Stimulated activated CD8-positive, alpha-beta memory T cell treated with anti-CD3 and anti-CD28 coated beads, Interleukin-15, amount 100 ng/mL, for 48 hours (primary cell): ENCODE data around the gene TNFRSF13B.

Experiments
- DNase-seq, 2 donors: peaks; one replicate each; pipeline ENCODE4 v3.0.0-alpha.2; 2020; ENCODE audit warnings: low read depth in 2 of 2

TNFRSF13B gene

GRCh38 chr17:16938496-16939207 lies 33.3 kb downstream of the TNFRSF13B start:
- DNase-seq, result no peak

DNA sequence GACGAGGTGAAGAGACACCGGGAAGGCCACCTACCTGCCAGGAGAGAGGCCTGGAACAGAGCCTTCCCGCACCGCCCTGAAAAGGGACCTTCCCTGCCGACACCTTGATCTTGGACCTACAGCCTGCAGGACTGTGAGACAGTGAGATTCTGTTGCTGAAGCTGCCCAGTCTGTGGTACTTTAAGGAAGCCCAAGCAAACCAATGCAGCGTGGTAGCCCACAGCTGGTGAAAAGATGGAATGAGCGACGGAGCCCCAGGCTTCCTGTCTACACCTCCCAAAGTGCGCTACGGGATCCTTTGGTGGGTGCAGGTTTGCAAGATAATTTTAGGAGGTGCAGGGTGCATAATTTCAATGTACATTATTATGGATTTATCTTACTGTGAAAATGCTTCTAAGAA lies 33.9 kb downstream of the TNFRSF13B start:
- DNase-seq, result no peak

GRCh38 chr17:16937431-16937830 lies 34.5 kb downstream of the TNFRSF13B start:
- DNase-seq, result no peak

DNA sequence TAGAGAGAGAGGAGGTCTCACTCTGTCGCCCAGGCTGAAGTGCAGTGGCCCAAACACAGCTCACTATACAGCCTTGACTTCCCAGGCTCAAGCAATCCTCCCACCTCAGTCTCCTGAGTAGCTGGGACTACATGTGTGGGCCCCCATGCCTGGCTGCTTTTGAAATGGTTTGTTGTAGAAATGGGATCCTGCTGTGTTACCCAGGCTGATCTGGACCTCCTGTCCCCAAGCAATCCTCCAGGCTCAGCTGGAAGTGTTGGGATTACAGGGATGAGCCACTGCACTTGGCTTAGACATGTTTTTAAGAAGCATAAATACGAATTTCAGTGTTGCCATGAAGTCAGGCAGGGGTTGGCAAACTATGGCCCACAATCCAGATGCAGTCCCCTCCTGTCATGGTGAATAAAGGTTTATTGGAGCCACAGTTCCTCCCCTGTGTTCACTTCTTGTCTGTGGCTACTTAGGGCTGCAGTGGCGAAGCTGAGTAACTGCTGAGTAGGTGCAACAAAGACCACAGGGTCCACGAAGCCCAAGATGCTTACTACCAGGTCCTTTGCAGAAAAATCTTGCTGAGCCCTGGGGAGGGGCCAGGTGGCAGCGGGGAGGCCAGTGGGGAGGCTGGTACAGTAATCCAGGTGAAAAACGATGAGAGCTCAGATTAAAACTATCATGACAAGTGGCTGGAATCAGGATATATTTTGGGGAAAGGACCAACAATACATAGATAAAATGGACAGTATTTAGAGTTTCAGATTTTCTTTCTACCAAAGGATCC lies 35.2 kb downstream of the TNFRSF13B start:
- DNase-seq, result no peak

DNA sequence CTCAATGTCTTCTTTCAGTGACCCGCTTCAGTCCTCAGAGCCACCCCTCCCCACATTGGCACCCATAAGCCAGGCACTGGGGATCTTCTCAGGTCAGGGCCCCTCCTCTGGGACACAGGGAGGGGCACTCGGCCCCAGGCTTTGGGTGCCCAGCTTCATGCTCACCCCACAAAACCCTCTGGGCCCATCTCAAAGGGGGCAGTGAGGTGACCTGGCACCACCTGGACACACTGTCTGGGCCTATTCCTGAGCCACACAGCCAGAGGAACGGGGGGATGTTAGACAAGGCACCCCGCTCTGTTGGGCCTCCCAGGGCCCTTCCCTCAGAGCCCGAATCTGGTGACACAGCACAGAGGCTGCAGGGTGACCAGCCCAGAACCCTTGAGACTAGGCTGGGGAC lies 36.1 kb downstream of the TNFRSF13B start:
- DNase-seq, result no peak

DNA sequence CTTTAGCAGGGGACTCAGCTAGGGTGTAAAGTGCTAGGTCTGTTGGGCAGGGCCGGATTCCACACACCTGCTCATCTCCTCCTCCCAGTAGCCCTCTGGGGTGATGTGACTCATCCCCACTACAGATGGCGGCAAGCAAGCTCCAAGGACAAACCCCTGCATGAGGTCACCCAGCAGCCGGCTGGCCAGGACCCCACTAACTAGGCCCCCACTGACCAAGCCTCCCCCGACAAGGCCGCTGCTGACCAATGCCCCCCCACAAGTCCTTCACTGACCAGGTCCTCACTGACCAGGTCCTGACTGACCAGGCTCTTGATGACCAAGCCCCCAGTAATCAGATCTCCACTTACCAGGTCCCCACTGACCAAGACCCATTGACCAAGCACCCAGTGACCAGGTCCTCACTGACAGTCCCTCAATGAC lies 36.7 kb downstream of the TNFRSF13B start:
- no peak for DNase-seq

DNA sequence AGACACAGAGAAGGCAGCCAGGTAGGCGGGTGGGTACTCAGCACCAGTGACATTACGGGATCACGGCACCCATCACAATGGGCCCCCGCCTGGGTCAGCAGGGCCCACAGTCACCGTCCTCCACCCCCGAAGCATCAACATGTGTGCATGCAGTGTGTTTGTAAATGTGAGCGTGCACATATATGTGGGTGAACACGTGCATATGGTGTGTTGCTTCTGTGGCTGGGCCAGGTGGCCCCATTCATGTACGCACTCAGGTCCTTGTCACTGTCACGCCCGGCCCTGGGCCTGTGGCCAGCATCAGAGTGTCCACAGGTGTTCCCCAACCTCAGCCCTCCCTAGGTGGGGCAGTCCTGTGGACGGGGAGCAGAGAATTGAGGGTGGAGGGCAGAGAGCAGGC lies 37.1 kb downstream of the TNFRSF13B start:
- DNase-seq, result no peak

DNA sequence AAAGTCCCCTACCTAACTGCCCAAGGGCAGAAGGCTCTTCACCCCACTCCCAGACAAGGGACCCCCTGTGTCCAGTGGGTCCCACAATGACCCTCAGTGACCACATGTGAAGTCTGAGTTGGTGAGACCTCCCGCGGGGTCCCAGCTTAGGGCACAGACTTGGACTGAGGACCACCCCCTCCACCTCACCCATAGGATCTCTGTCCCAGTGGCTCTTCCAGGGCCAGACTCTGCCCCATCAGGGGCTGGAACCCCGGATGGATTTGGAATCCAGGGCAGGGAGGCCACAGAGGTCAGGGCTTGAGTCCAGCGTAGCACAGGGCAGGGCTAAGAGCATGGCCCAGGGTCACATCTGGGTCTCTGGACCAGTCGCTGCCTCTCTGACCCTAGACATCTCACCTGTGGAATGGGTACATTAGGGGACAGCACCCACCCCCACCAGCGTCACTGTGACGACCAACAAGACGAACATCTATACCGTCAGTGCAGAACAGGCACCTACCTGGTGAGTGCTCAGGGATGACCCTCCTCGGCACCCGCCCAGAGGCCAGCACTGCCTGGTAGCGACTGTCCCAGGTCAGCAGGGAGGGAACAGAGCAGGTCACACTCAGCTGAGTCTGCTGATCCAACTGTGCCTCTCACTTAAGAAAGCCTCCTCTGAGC lies 37.7 kb downstream of the TNFRSF13B start:
- DNase-seq, result no peak

GRCh38 chr17:16933317-16934132 lies 38.4 kb downstream of the TNFRSF13B start:
- no peak for DNase-seq

DNA sequence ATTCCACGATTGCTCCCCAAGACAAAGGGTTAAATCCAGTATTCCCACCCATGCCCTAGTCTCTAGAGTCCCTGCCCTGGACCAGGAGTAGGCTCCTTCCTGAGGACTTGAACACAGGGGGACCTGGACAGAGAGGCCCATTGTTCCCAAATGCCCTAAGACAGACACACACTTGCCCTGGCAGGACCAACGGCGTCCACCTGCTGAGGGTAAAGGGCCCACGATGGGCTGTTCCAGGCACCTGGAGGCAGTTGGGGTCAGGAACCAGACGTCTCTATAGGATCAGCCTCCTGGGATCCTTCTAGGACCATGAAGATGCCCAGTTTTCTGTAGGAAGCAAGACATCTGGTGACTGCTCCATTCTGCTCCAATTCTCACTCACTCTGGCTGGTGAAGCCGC lies 39.3 kb downstream of the TNFRSF13B start:
- DNase-seq, result no peak

- no peak for DNase-seq
These were observed 39.8 kb downstream of the TNFRSF13B start for GRCh38 chr17:16932156-16932555.

GRCh38 chr17:16931318-16932060 lies 40.4 kb downstream of the TNFRSF13B start:
- no peak for DNase-seq

DNA sequence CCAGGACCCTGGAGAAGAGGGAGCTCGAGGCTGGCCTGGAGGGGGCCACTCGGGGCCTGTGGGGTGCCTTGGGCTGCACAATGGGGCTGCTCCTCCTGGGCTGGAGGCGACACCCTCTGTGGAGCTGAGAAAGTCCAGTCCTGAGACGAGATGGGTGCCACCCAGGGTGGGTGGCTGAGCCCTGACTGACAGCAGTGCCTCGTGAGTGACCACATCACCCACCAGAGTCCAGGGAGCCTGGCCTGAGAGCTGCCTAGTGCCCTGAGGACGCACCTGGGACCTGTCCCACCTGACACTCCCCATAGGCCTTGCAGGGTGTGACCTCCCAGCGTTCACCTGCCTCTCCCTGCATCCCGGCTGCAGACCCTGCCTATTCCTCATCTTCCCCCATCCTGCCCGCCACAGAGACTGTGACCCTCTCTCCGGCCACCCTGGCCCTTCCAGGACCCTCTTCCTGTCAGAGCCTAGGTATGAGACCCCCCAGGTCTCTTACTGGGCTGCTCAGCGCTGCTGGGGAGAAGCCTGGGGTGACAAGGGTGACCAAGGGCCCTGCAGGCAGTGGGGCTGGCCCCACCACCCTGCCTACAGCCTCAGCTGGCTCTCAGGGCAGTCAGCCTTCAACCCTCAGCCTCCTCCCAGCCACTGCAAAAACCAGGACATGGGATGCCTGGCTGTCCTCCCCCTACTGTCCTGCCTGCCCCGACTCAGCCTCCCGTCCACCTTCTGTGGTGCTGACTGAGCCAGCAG lies 41.2 kb downstream of the TNFRSF13B start:
- no peak for DNase-seq

- no peak for DNase-seq
These were observed 42.0 kb downstream of the TNFRSF13B start for GRCh38 chr17:16929757-16930520.

GRCh38 chr17:16929035-16929680 lies 42.8 kb downstream of the TNFRSF13B start:
- DNase-seq, result no peak

- no peak for DNase-seq
These were observed 43.4 kb downstream of the TNFRSF13B start for GRCh38 chr17:16928406-16929034.

- no peak for DNase-seq
These were observed 44.1 kb downstream of the TNFRSF13B start for GRCh38 chr17:16927641-16928321.
